OCI-LY1 (cell line): ENCODE results near the gene ZBTB20.

Experiments
- EZH2 ChIP-seq: fragments of 200-600 bp; sonication (generic), shearing (Covaris generic); IDR thresholded peaks from 2 replicates; pipeline ENCODE4 v1.8.0; 2017; ENCODE audit warnings: borderline replicate concordance, mixed run types, mild to moderate bottlenecking, antibody characterized with exemption, low read length, moderate library complexity, mixed read lengths
- TF ChIP-seq, protein P1 (sequence below): fragments of 200-600 bp; sonication (generic), shearing (Covaris generic); IDR thresholded peaks from 2 replicates; pipeline ENCODE4 v1.5.1; 2017; ENCODE audit warnings: mild to moderate bottlenecking, antibody characterized with exemption, low read length, moderate library complexity, mixed read lengths

DNA sequence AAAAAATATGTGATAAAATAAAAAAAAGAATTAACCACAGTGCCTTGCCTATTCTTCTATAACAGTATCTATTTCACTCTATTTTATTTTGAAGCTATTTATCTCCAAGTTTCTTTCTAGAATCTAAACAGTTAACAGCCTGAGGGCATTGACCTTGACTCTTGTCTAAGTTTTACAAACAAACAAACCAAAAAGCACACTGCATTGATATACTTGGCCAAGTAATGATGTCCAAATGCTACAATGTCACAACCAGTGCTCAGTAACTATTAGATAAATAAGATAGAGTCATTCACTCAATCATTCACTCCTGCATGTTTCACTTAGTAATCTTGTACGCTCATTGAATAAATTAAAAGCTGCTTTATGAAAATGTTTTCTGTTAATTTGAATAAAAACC is 466.8 kb downstream of the ZBTB20 start:
- TF ChIP-seq, protein P1, sequence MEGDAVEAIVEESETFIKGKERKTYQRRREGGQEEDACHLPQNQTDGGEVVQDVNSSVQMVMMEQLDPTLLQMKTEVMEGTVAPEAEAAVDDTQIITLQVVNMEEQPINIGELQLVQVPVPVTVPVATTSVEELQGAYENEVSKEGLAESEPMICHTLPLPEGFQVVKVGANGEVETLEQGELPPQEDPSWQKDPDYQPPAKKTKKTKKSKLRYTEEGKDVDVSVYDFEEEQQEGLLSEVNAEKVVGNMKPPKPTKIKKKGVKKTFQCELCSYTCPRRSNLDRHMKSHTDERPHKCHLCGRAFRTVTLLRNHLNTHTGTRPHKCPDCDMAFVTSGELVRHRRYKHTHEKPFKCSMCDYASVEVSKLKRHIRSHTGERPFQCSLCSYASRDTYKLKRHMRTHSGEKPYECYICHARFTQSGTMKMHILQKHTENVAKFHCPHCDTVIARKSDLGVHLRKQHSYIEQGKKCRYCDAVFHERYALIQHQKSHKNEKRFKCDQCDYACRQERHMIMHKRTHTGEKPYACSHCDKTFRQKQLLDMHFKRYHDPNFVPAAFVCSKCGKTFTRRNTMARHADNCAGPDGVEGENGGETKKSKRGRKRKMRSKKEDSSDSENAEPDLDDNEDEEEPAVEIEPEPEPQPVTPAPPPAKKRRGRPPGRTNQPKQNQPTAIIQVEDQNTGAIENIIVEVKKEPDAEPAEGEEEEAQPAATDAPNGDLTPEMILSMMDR: no peak
- no peak for TF ChIP-seq EZH2
